ELR (cell line): ENCODE data around the gene SUGCT.
"Not testable (repeated sequence)": the region's sequence is repeated elsewhere in the genome, so short reads cannot be mapped to it uniquely, and the experiment has no call there.

ENCODE experiments used
- DNase-seq: peaks from one replicate; pipeline ENCODE4 v3.0.0-alpha.2; 2015; ENCODE audit warnings: low read depth

Gene SUGCT

DNA sequence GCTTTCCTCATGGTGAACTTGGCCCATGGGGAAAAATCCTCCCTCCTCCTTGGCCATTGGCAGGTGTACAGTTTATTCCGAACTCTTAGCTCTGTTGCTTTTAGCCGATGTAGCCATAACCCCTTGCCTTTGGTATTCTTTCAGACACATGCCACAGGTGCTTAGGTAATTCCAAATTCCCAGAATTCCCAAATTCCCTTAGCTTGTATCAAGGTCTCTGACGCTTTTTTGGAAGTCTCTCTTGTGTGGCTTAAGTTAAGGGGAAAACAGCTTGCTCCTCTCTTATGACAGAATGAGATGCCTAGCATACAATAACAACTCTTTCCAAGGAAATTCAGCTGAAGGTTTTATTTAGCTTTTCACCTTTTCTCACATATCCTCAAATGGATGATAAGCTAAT lies 68.0 kb downstream of the SUGCT start:
- DNase-seq = no peak

DNA sequence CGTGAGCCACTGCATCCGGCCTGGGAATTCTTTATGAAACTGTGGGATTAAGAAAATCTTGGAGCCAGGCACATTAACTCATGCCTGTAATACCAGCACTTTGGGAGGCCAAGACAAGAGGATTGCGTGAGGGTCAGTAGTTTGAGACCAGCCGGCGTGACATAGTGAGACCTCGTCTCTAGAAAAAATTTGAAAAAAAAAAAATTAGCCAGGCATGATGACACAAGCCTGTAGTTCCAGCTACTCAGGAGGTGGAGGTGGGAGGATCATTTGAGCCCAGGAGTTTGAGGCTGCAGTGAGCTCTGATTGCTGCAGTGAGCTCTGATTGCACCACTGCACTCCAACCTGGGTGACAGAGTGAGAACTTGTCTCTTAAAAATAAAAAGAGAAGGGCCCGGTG lies 69.8 kb downstream of the SUGCT start:
- no peak for DNase-seq

DNA sequence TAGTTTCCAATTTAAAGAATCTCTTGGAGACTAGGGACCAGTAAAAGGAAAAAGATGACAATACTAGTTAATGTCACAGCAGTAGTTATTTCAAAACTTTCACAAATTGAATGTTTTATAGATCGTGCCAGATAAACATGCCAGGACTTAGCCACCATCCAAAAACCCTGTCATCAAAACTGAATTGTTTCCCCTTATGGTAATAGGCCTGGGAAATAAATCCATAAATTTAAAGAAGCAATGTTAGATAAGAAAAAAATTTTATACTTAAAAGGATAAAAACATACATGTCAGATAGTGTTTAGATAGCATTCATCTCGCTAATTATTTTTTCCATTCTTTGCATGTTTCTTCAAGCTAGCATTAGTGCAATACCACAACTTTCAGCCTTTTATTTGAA lies 71.2 kb downstream of the SUGCT start:
- DNase-seq = no peak

- no peak for DNase-seq
Measured at GRCh38 chr7:40211276-40212003, 76.6 kb downstream of the SUGCT start.

DNA sequence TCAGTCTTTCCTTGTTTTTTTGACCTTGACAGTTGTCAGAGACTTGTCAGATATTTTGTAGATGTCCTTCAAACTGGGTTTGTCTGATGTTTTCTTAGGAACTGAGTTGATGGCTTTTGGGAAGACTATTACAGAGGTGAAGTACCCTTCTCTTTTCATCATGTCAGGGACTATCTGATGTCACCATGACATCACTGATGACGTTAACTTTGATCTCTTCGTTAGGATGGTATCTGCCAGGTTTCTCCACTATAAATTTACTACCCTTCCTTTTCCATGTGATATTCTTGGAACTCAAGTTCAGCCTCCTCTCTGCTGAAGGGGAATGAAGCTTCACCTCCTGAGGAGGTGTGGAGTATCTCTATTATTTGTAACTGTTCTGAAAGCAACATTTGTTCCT lies 78.5 kb downstream of the SUGCT start:
- DNase-seq = no peak

GRCh38 chr7:40213856-40214255 lies 79.1 kb downstream of the SUGCT start:
- no peak for DNase-seq

- not testable (repeated sequence) for DNase-seq
Measured at GRCh38 chr7:40218612-40219011, 83.8 kb downstream of the SUGCT start.

DNA sequence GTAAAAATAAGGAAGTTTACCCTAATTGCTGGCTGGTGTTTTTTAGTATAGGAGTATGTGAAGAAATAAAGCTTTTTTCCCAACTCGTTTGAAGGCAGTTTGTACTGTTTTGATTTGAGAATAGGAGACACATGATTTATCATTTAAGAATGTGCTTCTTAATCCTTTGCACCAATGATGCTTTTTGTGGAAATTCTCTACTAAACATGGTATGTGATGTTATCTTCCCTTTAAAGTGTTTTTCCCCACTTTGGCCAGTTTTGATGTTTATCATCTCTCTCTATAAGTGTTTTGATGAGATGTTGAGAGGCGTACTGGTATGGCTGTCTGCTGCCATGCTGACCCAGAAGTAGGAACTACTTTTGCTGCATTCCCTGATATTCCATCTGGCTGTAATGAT lies 85.1 kb downstream of the SUGCT start:
- DNase-seq = peak; percentile 83

GRCh38 chr7:40220421-40220911 lies 85.7 kb downstream of the SUGCT start:
- DNase-seq = peak; percentile 62

DNA sequence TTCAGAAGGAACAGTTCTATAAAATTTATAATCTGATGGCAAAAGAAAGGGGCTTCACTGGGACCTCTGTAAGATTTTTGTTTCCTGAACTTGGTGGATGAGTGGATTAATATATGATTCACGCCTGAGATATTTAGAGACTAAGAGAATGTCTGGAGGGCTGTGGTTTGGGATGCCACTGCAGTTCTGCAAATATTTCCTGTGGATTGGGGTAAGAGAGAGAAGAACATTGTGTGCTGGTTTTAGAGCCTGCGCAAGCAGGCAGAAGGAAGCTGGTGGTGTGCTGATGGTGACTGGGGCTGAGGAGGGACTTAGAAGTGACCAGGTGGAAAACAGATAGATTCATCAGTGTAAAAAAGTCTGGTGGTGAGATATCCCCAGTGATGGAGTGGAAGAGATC lies 87.0 kb downstream of the SUGCT start:
- DNase-seq = peak; percentile 95

DNA sequence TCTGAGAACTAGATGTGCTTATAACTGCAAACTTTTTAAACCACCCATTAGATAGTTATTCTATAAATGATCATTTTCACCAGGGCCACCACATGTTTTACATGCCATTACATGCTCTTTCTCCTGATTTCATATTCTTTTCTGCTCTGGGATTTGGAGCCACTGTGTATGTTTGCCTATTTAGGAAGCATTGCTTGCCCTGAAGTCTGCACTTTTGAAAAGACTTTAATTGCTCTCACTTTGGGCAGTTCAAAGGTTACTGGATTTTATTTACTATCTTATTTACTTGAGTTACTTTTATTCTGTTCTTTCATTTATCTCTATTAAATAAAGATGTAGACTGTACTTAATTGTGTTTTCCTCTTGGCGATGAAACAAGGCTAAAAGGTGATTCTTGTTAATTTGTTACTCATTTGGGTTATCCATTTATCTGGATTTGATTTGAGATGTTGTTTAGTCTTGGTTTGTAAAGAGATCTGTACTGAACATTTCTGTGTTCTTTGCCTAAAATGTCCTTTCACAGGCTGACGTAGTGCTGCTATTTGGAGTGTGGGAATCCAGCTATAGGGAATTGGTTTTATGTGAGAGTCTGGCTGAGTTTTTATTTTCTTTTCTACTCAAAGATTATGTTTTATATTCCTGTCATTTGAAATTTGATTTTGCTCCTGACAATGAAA lies 88.8 kb downstream of the SUGCT start:
- DNase-seq = no peak

GRCh38 chr7:40230101-40230500 lies 95.3 kb downstream of the SUGCT start:
- DNase-seq = no peak

GRCh38 chr7:40231796-40232195 lies 97.0 kb downstream of the SUGCT start:
- no peak for DNase-seq

- peak; percentile 81 for DNase-seq
Measured at GRCh38 chr7:40232242-40232893, 97.6 kb downstream of the SUGCT start.

DNA sequence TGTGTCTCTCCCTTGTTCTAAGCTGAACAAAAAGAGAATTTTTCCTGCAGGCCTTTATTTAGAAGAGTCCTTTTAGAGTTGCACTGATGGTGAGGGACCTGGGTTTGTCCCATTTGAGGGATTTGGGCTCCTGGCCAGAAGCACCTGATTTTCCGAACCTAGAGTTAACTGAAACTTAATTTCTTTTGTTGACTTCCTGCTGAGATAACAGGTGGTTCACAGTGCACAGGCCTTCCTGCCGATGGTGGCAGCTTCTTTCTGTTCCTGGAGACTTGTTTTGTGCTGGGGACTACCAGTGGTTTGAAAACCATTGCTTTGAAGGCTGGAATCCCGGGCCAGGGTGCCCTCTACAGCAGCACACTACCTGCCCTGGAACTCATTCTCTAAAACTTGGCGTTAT lies 99.2 kb downstream of the SUGCT start:
- no peak for DNase-seq

DNA sequence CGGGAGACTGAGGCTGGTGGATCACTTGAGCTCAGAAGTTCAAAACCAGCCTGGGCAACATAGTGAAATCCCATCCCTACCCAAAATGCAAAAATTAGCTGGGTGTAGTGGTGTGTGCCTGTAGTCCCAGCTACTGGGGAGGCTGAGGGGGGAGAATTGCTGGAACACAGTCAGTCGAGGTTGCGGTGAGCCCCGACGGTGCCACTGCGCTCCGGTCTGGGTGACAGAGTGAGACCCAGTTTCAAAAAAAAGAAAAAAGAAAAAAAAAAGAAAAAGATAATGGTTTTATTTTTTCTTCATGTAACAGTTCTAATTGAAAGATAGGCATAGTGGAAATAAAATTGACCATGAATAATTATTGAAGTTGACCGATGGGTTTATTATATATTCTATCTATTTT lies 99.9 kb downstream of the SUGCT start:
- no peak for DNase-seq

GRCh38 chr7:40237731-40238130 lies 102.9 kb downstream of the SUGCT start:
- DNase-seq = no peak

DNA sequence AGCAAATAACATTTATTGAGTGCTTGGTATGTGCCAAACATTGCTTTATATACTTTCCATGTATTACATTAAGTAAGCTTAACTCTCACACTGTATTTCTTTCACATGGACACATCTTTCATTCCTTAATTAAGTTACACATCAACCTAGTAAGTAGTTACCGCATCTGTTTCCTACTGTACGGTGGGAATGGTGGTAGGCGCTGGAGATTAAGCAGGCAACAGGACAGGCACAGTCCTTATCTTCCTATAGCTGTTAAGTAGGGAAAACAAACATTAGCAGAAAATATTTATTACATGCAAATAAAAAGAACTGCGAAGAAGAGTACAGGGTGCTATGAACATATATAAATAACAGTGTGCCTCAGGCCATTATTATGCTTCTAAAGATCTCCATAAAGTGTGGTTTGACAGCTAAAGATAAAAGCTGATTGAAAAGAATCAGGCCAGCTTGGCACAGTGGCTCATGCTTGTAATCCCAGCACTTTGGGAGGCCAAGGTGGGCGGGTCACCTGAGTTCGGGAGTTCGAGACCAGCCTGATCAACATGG lies 105.0 kb downstream of the SUGCT start:
- DNase-seq = no peak

- DNase-seq = peak; percentile 8
Measured at GRCh38 chr7:40243076-40243475, 108.3 kb downstream of the SUGCT start.

- no peak for DNase-seq
Measured at GRCh38 chr7:40244226-40244625, 109.4 kb downstream of the SUGCT start.

DNA sequence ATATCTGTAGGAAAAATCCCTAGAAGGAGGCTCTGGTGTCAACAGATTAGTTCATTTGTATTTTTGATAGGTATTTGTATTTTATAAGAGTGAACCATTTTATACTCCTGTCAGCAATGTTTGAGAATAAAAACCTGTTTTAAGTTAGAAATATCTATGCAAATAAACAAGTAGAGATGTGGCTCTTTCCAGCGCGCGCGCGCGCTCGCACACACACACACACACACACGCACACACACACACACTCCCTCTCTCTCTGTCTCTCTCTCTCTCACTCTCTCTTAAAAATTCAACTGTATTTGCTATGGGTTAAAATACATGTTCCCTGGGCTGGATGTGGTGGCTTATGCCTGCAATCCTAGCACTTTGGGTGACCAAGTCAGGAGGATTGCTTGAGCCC lies 113.9 kb downstream of the SUGCT start:
- no peak for DNase-seq

- peak; percentile 9 for DNase-seq
Measured at GRCh38 chr7:40253444-40253843, 118.6 kb downstream of the SUGCT start.
